ENCODE data around the gene SGCA. TPM values are rescaled to one million over a fixed set of nuclear protein-coding genes. Genes with fewer than 3 reads are reported as not detected.

SGCA gene
- total RNA-seq, 2 donors from 2014 or later = 1.7 to 2.3 TPM

DNA sequence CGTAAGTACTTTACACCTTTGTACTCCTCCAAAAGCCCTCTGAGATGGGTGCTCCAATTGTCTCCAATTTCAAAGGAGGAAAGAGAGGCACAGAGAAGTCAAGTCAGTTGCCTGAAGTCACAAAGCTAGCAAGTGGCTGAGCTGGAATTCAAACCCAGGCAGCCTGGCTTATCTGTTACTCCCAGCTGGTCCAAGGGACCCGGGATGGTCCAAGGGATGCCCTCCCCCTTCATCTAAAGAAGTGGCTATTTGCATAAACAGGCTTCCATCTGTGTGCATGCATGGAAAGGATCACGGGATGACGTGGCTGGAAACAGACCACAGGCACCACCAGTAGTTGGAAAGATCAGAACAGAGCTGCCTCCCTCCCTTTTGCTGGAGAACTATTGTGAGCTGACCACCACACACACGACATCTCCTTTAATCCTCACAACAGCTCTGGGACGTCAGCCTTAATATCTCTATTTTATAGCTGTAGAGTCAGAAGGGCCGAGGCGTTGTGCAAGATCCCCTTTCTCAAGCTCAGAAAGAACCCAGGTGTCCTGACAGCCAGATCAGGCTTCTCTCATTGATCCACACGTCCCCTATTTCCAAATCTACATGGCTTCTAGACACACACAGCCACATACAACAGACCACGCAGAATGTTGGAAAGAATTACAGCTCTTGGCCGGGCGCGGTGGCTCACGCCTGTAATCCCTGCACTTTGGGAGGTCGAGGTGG, 46.5 kb downstream of the SGCA start:
- Mint-ChIP-seq H3K27ac (no peak overlapping the region), H3K9me3 (no peaks in the 10 kb centered on the region), H3K4me1 (ENCODE audit: low read depth) (peaks cover 18% of the 10 kb centered on the region), H3K27me3 (ENCODE audit: low read depth) (peaks cover 45% of the 10 kb centered on the region), H3K4me3 (no peak overlapping the region), H3K36me3 (ENCODE audit: insufficient read depth in 2 of 2) (no peaks in the 10 kb centered on the region)
- no peak for DNase-seq
- ATAC-seq (replicated peaks in 1 of 2) = no peak

- Mint-ChIP-seq H3K36me3 (ENCODE audit: insufficient read depth in 2 of 2) (no peaks in the 10 kb centered on the region), H3K4me3 (peak overlapping the region in 1 of 2 donors; percentile 1), H3K27me3 (ENCODE audit: low read depth) (peaks cover 42% of the 10 kb centered on the region), H3K4me1 (ENCODE audit: low read depth) (peaks cover 18% of the 10 kb centered on the region), H3K9me3 (no peaks in the 10 kb centered on the region), H3K27ac (no peak overlapping the region)
- ATAC-seq (replicated peaks in 1 of 2) (peak; percentile 97 to 98), DNase-seq (peak; percentile 70 to 74)
Observed at GRCh38 chr17:50213026-50214022, 47.5 kb downstream of the SGCA start.

- Mint-ChIP-seq H3K27ac (no peak overlapping the region), H3K27me3 (ENCODE audit: low read depth) (peaks cover 32% of the 10 kb centered on the region), H3K4me1 (ENCODE audit: low read depth) (peaks cover 18% of the 10 kb centered on the region), H3K9me3 (no peaks in the 10 kb centered on the region), H3K36me3 (ENCODE audit: insufficient read depth in 2 of 2) (no peaks in the 10 kb centered on the region), H3K4me3 (no peak overlapping the region)
- DNase-seq (no peak), ATAC-seq (replicated peaks in 1 of 2) (no peak)
Observed at GRCh38 chr17:50214976-50215760, 49.4 kb downstream of the SGCA start.

DNA sequence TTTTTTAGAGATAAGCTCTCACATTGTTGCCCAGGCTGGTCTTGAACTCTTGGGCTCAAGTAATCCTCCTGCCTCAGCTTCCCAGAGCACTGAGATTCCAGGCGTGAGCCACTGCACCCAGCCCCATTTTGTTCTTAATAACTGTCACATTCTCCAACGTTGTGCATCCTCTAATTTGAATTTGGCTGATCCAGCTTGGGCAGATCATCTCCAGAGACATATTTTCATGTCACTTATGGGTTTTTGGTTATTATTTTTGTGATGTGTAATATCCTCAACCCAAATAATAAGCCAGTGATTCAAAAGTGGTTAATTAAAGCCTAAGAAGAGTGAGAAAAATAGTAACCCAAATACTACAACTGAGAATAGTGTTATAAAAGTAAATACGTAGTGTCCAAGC, 51.8 kb downstream of the SGCA start:
- Mint-ChIP-seq H3K36me3 (ENCODE audit: insufficient read depth in 2 of 2) (no peaks in the 10 kb centered on the region), H3K4me3 (no peak overlapping the region), H3K27me3 (ENCODE audit: low read depth) (peaks cover 21% of the 10 kb centered on the region), H3K27ac (no peak overlapping the region), H3K9me3 (no peaks in the 10 kb centered on the region), H3K4me1 (ENCODE audit: low read depth) (peaks cover 15% of the 10 kb centered on the region)
- ATAC-seq (replicated peaks in 1 of 2) = no peak
- DNase-seq = no peak

DNA sequence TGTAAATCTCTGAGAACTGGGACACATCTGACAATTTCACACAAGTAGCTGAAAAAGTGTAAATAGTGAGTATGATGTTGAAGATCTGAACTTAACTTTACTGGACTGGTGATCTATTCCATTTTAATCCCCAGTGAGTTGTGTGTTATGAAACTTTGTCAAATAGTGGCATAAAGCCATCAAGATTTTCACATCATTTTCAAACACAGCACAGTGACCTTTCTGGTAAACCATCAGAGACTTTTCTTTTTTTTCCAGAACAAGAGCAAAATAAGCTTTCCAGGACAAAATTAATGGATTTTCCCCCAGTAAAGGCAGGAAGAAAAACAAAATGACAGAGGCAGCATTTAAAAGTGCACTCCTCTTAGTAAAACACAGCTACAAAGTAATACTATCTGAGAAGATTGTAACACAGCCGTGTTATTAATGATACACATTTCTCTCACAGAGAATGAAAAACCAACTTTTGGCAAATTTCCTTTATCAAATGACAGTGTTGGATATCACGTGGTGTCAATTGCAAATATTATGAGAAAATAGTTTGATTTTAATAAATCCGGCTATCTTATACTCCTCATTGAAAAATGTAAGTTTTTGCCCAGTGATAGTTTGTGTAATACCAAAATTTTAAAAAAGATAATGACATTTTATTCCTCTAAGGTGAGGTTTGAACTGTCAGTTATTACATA, 52.4 kb downstream of the SGCA start:
- Mint-ChIP-seq H3K27ac (no peak overlapping the region), H3K4me3 (no peak overlapping the region), H3K36me3 (ENCODE audit: insufficient read depth in 2 of 2) (no peaks in the 10 kb centered on the region), H3K27me3 (ENCODE audit: low read depth) (peaks cover 21% of the 10 kb centered on the region), H3K4me1 (ENCODE audit: low read depth) (peaks cover 9% of the 10 kb centered on the region), H3K9me3 (no peaks in the 10 kb centered on the region)
- ATAC-seq (replicated peaks in 1 of 2) (no peak), DNase-seq (no peak)

- no peak for DNase-seq
- no peak overlapping the region for H3K27ac Mint-ChIP-seq
- H3K27me3 Mint-ChIP-seq (ENCODE audit: low read depth) = peaks cover 21% of the 10 kb centered on the region
- no peaks in the 10 kb centered on the region for H3K9me3 Mint-ChIP-seq
- peaks cover 6% of the 10 kb centered on the region for H3K4me1 Mint-ChIP-seq (ENCODE audit: low read depth)
- no peaks in the 10 kb centered on the region for H3K36me3 Mint-ChIP-seq (ENCODE audit: insufficient read depth in 2 of 2)
- no peak overlapping the region for H3K4me3 Mint-ChIP-seq
- ATAC-seq (replicated peaks in 1 of 2) = no peak
Observed at GRCh38 chr17:50218771-50219315, 53.0 kb downstream of the SGCA start.

GRCh38 chr17:50219342-50219741, 53.5 kb downstream of the SGCA start:
- H3K4me1 Mint-ChIP-seq (ENCODE audit: low read depth) = peaks cover 6% of the 10 kb centered on the region
- H3K36me3 Mint-ChIP-seq (ENCODE audit: insufficient read depth in 2 of 2) = no peaks in the 10 kb centered on the region
- ATAC-seq (replicated peaks in 1 of 2) = no peak

DNA sequence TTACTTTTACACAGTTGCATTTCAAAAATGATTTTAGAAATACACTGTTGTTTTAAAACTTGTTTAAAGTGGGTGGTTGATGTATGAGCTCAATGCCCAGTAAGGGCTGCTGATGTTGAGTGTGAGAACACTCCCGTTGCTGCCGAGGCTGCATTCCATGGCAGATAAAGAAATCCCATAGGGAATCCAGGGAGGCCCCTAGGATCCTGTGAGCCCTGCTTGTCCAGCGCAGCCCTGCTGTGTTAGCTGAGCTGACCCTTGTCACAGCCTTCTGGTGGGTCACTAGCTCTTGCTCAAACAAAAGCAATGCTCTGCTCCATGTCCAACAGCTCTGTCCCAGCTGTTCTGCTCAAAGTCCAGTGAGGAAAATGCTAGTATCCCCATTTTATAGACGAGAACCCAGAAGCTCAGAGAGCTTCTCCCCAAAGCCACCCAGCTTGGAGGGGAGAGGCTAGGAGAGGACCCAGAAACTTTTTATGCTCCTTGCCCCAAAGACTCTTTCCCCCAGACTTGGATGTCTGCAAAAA, 54.2 kb downstream of the SGCA start:
- no peak for DNase-seq
- H3K27ac Mint-ChIP-seq = no peak overlapping the region
- ATAC-seq (replicated peaks in 1 of 2) = no peak
- H3K36me3 Mint-ChIP-seq (ENCODE audit: insufficient read depth in 2 of 2) = peaks cover 2 to 3% of the 10 kb centered on the region in 2 donors
- H3K4me1 Mint-ChIP-seq (ENCODE audit: low read depth) = peaks cover 6% of the 10 kb centered on the region
- peaks cover 10% of the 10 kb centered on the region for H3K27me3 Mint-ChIP-seq (ENCODE audit: low read depth)
- H3K4me3 Mint-ChIP-seq = no peak overlapping the region
- no peaks in the 10 kb centered on the region for H3K9me3 Mint-ChIP-seq

More at GRCh38 chr17:50219342-50219741, 53.5 kb downstream of the SGCA start:
- DNase-seq = no peak
- Mint-ChIP-seq H3K27ac (no peak overlapping the region), H3K4me3 (no peak overlapping the region), H3K27me3 (ENCODE audit: low read depth) (peaks cover 16% of the 10 kb centered on the region), H3K9me3 (no peaks in the 10 kb centered on the region)

GRCh38 chr17:50220811-50221210, 55.0 kb downstream of the SGCA start:
- Mint-ChIP-seq H3K27me3 (ENCODE audit: low read depth) (peaks cover 8% of the 10 kb centered on the region), H3K4me3 (no peak overlapping the region), H3K27ac (no peak overlapping the region)

GRCh38 chr17:50221266-50221863, 55.6 kb downstream of the SGCA start:
- Mint-ChIP-seq H3K27ac (no peak overlapping the region), H3K36me3 (ENCODE audit: insufficient read depth in 2 of 2) (peaks cover 6% of the 10 kb centered on the region in 2 donors), H3K4me3 (no peak overlapping the region), H3K9me3 (peaks cover 3 to 6% of the 10 kb centered on the region in 2 donors), H3K27me3 (ENCODE audit: low read depth) (peaks cover 8% of the 10 kb centered on the region), H3K4me1 (ENCODE audit: low read depth) (peaks cover 6% of the 10 kb centered on the region)
- no peak for ATAC-seq (replicated peaks in 1 of 2)
- DNase-seq = no peak

More at GRCh38 chr17:50220811-50221210, 55.0 kb downstream of the SGCA start:
- no peak for ATAC-seq (replicated peaks in 1 of 2)
- no peak for DNase-seq
- H3K4me1 Mint-ChIP-seq (ENCODE audit: low read depth) = peaks cover 6% of the 10 kb centered on the region
- H3K9me3 Mint-ChIP-seq = peaks cover under 1 to 3% of the 10 kb centered on the region in 2 donors
- H3K36me3 Mint-ChIP-seq (ENCODE audit: insufficient read depth in 2 of 2) = peaks cover 3% of the 10 kb centered on the region in 2 donors

DNA sequence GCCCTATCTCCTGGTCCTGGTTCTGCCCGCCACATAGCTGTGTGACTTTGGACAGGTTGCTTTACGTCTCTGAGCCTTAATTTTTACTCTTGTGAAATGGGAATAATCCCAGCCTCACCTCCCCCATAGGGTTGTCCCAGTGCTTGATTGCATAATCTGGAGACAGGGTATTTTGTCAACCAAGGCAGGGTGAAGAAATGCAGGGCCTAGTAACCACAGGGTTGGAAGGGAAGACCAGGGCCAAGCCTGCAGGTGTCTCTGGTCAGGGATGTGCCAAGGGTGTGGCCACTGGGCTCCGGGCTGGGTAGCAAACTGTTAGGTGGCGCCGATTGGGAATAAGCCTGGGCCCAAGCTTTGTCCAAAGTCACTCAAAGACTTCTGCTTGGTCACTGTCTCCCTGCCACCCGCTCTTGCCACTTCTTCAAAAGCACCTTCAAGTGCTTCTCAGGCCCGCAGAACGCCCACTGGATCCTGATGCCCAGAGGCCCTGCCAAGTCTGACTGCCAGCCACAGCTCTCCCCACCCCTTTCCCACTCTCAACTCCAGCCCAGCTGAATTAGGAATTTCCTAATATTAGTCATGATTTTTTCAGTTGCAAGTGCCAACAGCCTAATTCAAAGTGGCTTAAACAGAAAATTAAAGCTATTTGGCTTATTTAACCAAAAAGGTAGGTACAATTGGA, 56.2 kb downstream of the SGCA start:
- Mint-ChIP-seq H3K4me3 (no peak overlapping the region), H3K27me3 (ENCODE audit: low read depth) (peaks cover 8% of the 10 kb centered on the region), H3K27ac (no peak overlapping the region), H3K4me1 (ENCODE audit: low read depth) (peaks cover 6% of the 10 kb centered on the region), H3K36me3 (ENCODE audit: insufficient read depth in 2 of 2) (peaks cover 6% of the 10 kb centered on the region in 2 donors), H3K9me3 (peaks cover 3 to 6% of the 10 kb centered on the region in 2 donors)
- ATAC-seq (replicated peaks in 1 of 2) (no peak), DNase-seq (no peak)
